ENCODE data around the gene CAP1.

GRCh38 chr1:40004857-40005256 lies 35.7 kb upstream of the CAP1 start:
- TF ChIP-seq CTCF (conservative IDR thresholded peaks at IDR 0.05; ENCODE audit: low read depth, low read length) (no peak), RAD21 (IDR thresholded peaks at IDR 0.05; ENCODE audit: low read length) (no peak), MXI1 (IDR thresholded peaks at IDR 0.05; ENCODE audit: borderline replicate concordance, low read depth, low read length) (no peak), BHLHE40 (IDR thresholded peaks at IDR 0.05; ENCODE audit: low read depth, low read length) (no peak), RFX5 (IDR thresholded peaks at IDR 0.05; ENCODE audit: low read depth, low read length) (no peak), POLR2A (IDR thresholded peaks at IDR 0.05; ENCODE audit: low read depth, low read length) (no peak)
